WTC11 (cell line): ENCODE data around the gene CALML3. TPM values are rescaled to one million over a fixed set of nuclear protein-coding genes. Genes with fewer than 3 reads are reported as not detected.

Source experiments
- ATAC-seq: fragments of 200-7000 bp; cut with Tn5 transposase; 2 replicates; pipeline ENCODE4 v1.10.0; 2021; ENCODE audit warnings: mild to moderate bottlenecking, moderate library complexity
- CTCF ChIA-PET: fragments of 300-600 bp; sonication (Branson Sonifier 250); formaldehyde crosslinking; loops from one replicate; lab custom pipeline; 2021; ENCODE audit warnings: antibody characterized with exemption; lab: Charles Lee
- POLR2A ChIA-PET: fragments of 350-600 bp; sonication (Branson Sonifier 250); formaldehyde crosslinking; loops from one replicate; lab custom pipeline; 2021; ENCODE audit warnings: antibody characterized with exemption; lab: Charles Lee
- DNase-seq: peaks from one replicate; pipeline ENCODE4 v3.0.0; 2021; ENCODE audit warnings: low spot score
- H3K27ac Mint-ChIP-seq: 2 replicates; pipeline ENCODE4 v1.8.0; 2021; ENCODE audit warnings: mixed read lengths
- H3K27me3 Mint-ChIP-seq: 2 replicates; pipeline ENCODE4 v1.8.0; 2021; ENCODE audit warnings: low read depth, mild to moderate bottlenecking, moderate library complexity, mixed read lengths
- H3K36me3 Mint-ChIP-seq: 2 replicates; pipeline ENCODE4 v1.8.0; 2021; ENCODE audit warnings: mixed read lengths
- H3K4me1 Mint-ChIP-seq: 2 replicates; pipeline ENCODE4 v1.8.0; 2022; ENCODE audit warnings: mixed read lengths
- H3K4me3 Mint-ChIP-seq: 2 replicates; pipeline ENCODE4 v1.8.0; 2021; ENCODE audit warnings: mild to moderate bottlenecking, moderate library complexity, mixed read lengths
- H3K9me3 Mint-ChIP-seq: 2 replicates; pipeline ENCODE4 v1.8.0; 2021; ENCODE audit warnings: mixed read lengths
- ATF2 ChIP-seq: sonication (generic); formaldehyde crosslinking; IDR thresholded peaks from 2 replicates; pipeline ENCODE4 v1.8.1; 2022; ENCODE audit warnings: low read depth, missing genetic modification reagents, borderline replicate concordance
- ATF6 ChIP-seq: sonication (generic); formaldehyde crosslinking; IDR thresholded peaks from 2 replicates; pipeline ENCODE4 v1.8.1; 2023; ENCODE audit warnings: mild to moderate bottlenecking, missing genetic modification reagents
- FOXP1 ChIP-seq: sonication (generic); formaldehyde crosslinking; IDR thresholded peaks from 2 replicates; pipeline ENCODE4 v1.8.0; 2022; ENCODE audit warnings: missing genetic modification reagents, mild to moderate bottlenecking, moderate library complexity, borderline replicate concordance
- NFATC4 ChIP-seq: fragments of 250-450 bp; sonication (Bioruptor Pico); IDR thresholded peaks from 2 replicates; pipeline ENCODE4 v1.9.0; 2021; ENCODE audit warnings: mild to moderate bottlenecking
- RELA ChIP-seq: sonication (generic); formaldehyde crosslinking; IDR thresholded peaks from 2 replicates; pipeline ENCODE4 v1.8.1; 2022; ENCODE audit warnings: missing genetic modification reagents, mild to moderate bottlenecking, borderline replicate concordance
- TEAD4 ChIP-seq: sonication (generic); formaldehyde crosslinking; IDR thresholded peaks from 2 replicates; pipeline ENCODE4 v1.8.0; 2022; ENCODE audit warnings: mild to moderate bottlenecking, missing genetic modification reagents
- ZNF263 ChIP-seq: sonication (generic); formaldehyde crosslinking; IDR thresholded peaks from 2 replicates; pipeline ENCODE4 v1.8.1; 2022; ENCODE audit warnings: low read depth, mild to moderate bottlenecking, moderate library complexity, missing genetic modification reagents
- ZNF281 ChIP-seq: sonication (generic); formaldehyde crosslinking; IDR thresholded peaks from 2 replicates; pipeline ENCODE4 v1.8.0; 2023; ENCODE audit warnings: mild to moderate bottlenecking, missing genetic modification reagents
- ZNF416 ChIP-seq: fragments of 250-450 bp; sonication (Bioruptor Pico); IDR thresholded peaks from 2 replicates; pipeline ENCODE4 v1.9.0; 2021; ENCODE audit warnings: mild to moderate bottlenecking, inconsistent platforms
- ZNF425 ChIP-seq: fragments of 250-450 bp; sonication (Bioruptor Pico); conservative IDR thresholded peaks from 2 replicates; pipeline ENCODE4 v1.9.0; 2021; ENCODE audit warnings: mild to moderate bottlenecking
- ZNF532 ChIP-seq: fragments of 250-450 bp; sonication (Bioruptor Pico); IDR thresholded peaks from 2 replicates; pipeline ENCODE4 v1.9.0; 2021; ENCODE audit warnings: mild to moderate bottlenecking, borderline replicate concordance
- total RNA-seq: library from RNA; stranded (reverse); gene quantifications from 3 replicates; pipeline ENCODE4 v1.2.3, GENCODE V29; 2021

CALML3 gene
- total RNA-seq, 1 experiment from 2014 or later, result not detected

GRCh38 chr10:5547931-5548660 is 23.3 kb downstream of the CALML3 start:
- CTCF ChIA-PET, result interaction anchor here (1.2 to 1.3 kb wide), 2 partner anchors 82 to 106 kb away, joined by 3 to 4 read pairs; no protein-coding TSS in a partner anchor
- Mint-ChIP-seq H3K27me3 (no peaks in the 10 kb centered on the region), H3K36me3 (peaks cover 7% of the 10 kb centered on the region)
- DNase-seq, result no peak
- TF ChIP-seq NFATC4 (no peak), TEAD4 (CRISPR knock-in tag) (no peak), ZNF281 (CRISPR knock-in tag) (no peak), ATF2 (CRISPR knock-in tag) (no peak), ZNF416 (CRISPR knock-in tag) (no peak), ZNF425 (CRISPR knock-in tag) (no peak), RELA (no peak)
- TF ChIP-seq, all 79 proteins: peak for 0
- no peak for ATAC-seq
- Mint-ChIP-seq H3K27ac (no peak overlapping the region), H3K4me1 (no peaks in the 10 kb centered on the region), H3K9me3 (peaks cover 10% of the 10 kb centered on the region), H3K4me3 (no peak overlapping the region)
- POLR2A ChIA-PET, result no interaction called here

GRCh38 chr10:5549462-5550249 is 24.9 kb downstream of the CALML3 start:
- H3K27ac Mint-ChIP-seq, result no peak overlapping the region
- ChIA-PET CTCF (interaction anchor here (1.0 to 1.9 kb wide), 2 partner anchors 73 to 80 kb away, joined by 3 to 9 read pairs; no protein-coding TSS in a partner anchor), POLR2A (no interaction called here)
- H3K4me3 Mint-ChIP-seq, result no peak overlapping the region
- no peak for ATAC-seq
- H3K27me3 Mint-ChIP-seq, result no peaks in the 10 kb centered on the region
- no peak for DNase-seq
- H3K9me3 Mint-ChIP-seq, result no peaks in the 10 kb centered on the region
- TF ChIP-seq ZNF263 (CRISPR knock-in tag) (no peak), ZNF425 (CRISPR knock-in tag) (no peak), ZNF532 (no peak), FOXP1 (no peak), ATF6 (no peak)
- H3K4me1 Mint-ChIP-seq, result no peaks in the 10 kb centered on the region
- H3K36me3 Mint-ChIP-seq, result no peaks in the 10 kb centered on the region
